ENCODE data around the gene BCOR. TPM values are rescaled to one million over a fixed set of nuclear protein-coding genes. Genes with fewer than 3 reads are reported as not detected.

The BCOR gene
- total RNA-seq, 1 donor from 2014 or later = 33.2 TPM

GRCh38 chrX:40065296-40066046 is 32.3 kb downstream of the BCOR start:
- H3K4me3 Mint-ChIP-seq = peak overlapping the region; percentile 31
- peaks cover 38% of the 10 kb centered on the region for H3K36me3 Mint-ChIP-seq (ENCODE audit: low read depth)
- H3K4me1 Mint-ChIP-seq = peaks cover 46% of the 10 kb centered on the region
- TF ChIP-seq, protein P1, sequence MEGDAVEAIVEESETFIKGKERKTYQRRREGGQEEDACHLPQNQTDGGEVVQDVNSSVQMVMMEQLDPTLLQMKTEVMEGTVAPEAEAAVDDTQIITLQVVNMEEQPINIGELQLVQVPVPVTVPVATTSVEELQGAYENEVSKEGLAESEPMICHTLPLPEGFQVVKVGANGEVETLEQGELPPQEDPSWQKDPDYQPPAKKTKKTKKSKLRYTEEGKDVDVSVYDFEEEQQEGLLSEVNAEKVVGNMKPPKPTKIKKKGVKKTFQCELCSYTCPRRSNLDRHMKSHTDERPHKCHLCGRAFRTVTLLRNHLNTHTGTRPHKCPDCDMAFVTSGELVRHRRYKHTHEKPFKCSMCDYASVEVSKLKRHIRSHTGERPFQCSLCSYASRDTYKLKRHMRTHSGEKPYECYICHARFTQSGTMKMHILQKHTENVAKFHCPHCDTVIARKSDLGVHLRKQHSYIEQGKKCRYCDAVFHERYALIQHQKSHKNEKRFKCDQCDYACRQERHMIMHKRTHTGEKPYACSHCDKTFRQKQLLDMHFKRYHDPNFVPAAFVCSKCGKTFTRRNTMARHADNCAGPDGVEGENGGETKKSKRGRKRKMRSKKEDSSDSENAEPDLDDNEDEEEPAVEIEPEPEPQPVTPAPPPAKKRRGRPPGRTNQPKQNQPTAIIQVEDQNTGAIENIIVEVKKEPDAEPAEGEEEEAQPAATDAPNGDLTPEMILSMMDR (conservative IDR thresholded peaks at IDR 0.05) = no peak
- H3K27ac Mint-ChIP-seq (ENCODE audit: unreplicated experiment) = no peak overlapping the region
- H3K27me3 Mint-ChIP-seq (ENCODE audit: low read depth) = no peaks in the 10 kb centered on the region
- H3K9me3 Mint-ChIP-seq = peaks cover 2% of the 10 kb centered on the region
- no peak for DNase-seq (ENCODE audit: low read depth, low spot score)

DNA sequence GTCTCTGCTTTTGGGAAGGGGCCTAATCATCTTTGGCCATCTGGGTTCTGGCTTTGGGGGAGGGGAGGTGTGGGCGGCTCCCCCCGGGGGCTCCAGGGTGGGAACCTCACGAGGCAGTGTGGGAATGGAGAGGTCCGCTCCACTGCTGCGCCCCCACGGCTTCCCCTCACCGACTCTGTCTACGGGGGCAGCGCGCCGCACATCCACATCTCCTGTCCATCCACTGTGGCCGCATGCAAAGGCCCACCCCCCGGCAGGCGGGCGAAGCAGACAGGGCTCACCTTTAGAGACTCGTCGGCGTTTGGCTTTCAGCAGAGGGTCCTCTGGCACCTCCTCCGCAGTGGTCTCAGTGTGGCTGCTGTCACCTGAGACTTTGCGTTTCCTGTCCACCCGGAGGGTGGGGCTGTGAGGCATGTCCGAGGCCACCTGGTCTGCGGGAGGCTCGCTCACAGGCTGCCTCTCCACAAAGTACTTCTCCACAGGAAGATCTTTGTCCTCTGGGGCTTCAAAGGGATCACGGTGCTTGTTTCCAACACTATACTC is 33.6 kb downstream of the BCOR start:
- peaks cover 46% of the 10 kb centered on the region for H3K4me1 Mint-ChIP-seq
- no peak overlapping the region for H3K27ac Mint-ChIP-seq (ENCODE audit: unreplicated experiment)
- no peaks in the 10 kb centered on the region for H3K27me3 Mint-ChIP-seq (ENCODE audit: low read depth)
- TF ChIP-seq, protein P1 (conservative IDR thresholded peaks at IDR 0.05) = no peak
- H3K9me3 Mint-ChIP-seq = peaks cover 2% of the 10 kb centered on the region
- no peak overlapping the region for H3K4me3 Mint-ChIP-seq
- peaks cover 31% of the 10 kb centered on the region for H3K36me3 Mint-ChIP-seq (ENCODE audit: low read depth)
- DNase-seq (ENCODE audit: low read depth, low spot score) = no peak

DNA sequence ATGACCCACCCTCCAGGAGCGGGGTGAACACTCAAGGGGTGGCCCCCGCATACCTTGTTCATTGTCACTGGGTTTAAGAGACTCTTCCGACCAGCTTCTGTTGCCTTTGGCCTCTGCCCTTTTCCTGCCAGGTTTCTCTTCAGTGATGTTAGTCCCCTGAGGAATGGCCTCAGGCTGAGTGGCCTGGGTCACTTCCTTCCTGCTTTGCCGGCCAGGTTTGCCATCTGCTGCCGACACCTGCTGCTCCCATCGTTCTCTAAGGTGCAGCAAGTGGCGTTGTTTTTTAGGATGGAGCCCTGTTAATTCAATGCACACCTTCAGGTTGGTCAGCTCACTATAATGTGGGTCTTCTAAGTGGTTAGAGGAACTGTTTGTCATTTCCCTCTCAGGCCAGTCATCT is 34.2 kb downstream of the BCOR start:
- TF ChIP-seq, protein P1 (conservative IDR thresholded peaks at IDR 0.05) = no peak
- Mint-ChIP-seq H3K4me3 (no peak overlapping the region), H3K4me1 (peaks cover 46% of the 10 kb centered on the region), H3K9me3 (peaks cover 2% of the 10 kb centered on the region), H3K36me3 (ENCODE audit: low read depth) (peaks cover 28% of the 10 kb centered on the region), H3K27ac (ENCODE audit: unreplicated experiment) (no peak overlapping the region), H3K27me3 (ENCODE audit: low read depth) (no peaks in the 10 kb centered on the region)
- no peak for DNase-seq (ENCODE audit: low read depth, low spot score)

DNA sequence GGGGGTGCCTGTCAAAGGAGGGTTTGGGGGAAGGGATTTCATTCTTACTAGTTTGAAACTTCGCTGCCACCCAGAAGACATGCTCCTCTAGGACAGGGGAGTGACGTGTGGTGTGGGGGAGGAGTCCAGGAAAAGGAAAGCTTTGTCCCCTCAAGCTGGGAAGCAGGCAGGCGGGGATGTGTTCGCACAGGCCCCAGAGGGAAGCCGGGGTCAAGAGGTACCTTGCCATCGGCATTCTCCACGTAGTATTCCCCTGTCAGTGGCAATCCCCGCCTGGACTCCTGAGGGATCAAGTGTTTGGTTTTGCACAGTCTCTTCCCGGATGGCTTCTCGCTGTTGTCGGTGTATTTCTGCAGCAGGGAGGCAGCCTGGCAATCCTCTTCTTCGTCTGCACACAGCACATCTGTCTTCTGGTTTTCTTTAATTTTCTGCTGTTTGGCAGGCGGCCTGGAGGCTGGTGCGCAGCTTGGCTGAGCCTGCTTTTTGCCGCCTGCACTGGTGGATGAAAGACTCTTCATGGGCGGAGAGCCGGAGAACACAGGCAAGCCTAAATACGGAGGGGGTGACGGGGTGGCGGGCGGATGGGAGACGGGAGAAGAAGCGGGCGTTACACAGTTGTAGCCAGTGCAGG is 35.1 kb downstream of the BCOR start:
- no peak for DNase-seq (ENCODE audit: low read depth, low spot score)
- peaks cover 23% of the 10 kb centered on the region for H3K36me3 Mint-ChIP-seq (ENCODE audit: low read depth)
- H3K27ac Mint-ChIP-seq (ENCODE audit: unreplicated experiment) = peak overlapping the region; percentile 92
- peaks cover 40% of the 10 kb centered on the region for H3K4me1 Mint-ChIP-seq
- TF ChIP-seq, protein P1 (conservative IDR thresholded peaks at IDR 0.05) = no peak
- no peaks in the 10 kb centered on the region for H3K27me3 Mint-ChIP-seq (ENCODE audit: low read depth)
- H3K9me3 Mint-ChIP-seq = peaks cover 2% of the 10 kb centered on the region
- peak overlapping the region; percentile 32 for H3K4me3 Mint-ChIP-seq

DNA sequence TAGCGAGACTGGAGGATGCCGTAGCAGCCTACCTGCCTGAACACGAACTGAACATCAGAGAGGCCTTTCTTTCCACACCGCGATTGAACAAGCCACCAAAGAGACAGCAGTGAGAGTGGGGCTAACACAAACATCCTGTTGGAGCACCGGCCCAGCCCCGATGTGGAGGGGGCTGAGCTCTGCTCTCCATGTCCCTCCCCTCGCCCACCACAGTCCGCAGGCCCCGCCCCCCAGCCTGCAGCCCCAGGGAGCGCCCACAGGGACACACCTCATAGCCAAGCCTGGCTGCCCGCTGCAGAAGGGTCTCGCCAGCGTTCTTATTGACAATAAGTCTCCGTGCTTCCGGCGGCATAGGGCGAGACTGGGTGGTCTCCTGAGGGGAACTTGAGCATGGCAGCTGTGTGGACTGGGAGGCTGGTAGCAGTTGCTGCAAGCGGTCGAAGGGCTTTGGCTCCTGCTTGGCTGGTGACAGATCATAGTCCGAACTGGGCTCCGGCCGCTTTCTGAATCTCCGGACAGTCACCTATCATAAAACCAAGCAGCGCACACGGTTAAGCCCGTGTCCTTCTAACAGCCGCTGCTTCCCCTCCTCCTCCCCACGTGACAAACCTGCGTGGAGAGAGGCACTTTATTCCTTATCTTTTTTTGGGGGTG is 35.8 kb downstream of the BCOR start:
- Mint-ChIP-seq H3K4me3 (peak overlapping the region; percentile 32), H3K27me3 (ENCODE audit: low read depth) (no peaks in the 10 kb centered on the region), H3K27ac (ENCODE audit: unreplicated experiment) (no peak overlapping the region), H3K9me3 (no peaks in the 10 kb centered on the region), H3K4me1 (peaks cover 40% of the 10 kb centered on the region), H3K36me3 (ENCODE audit: low read depth) (peaks cover 21% of the 10 kb centered on the region)
- TF ChIP-seq, protein P1 (conservative IDR thresholded peaks at IDR 0.05) = no peak
- DNase-seq (ENCODE audit: low read depth, low spot score) = no peak

Data from neural crest cell (in vitro differentiated cells).